HG03558 (cell line): ENCODE results near the gene SERHL2.
"Not testable (repeated sequence)": the region's sequence is repeated elsewhere in the genome, so short reads cannot be mapped to it uniquely, and the experiment has no call there.

Experiments
- ATAC-seq: cut with Tn5 transposase; IDR thresholded peaks from one replicate; pipeline ENCODE4 v1.9.1; 2021; ENCODE audit warnings: moderate number of reproducible peaks; ENCODE audit not compliant: unreplicated experiment; ENCODE audit errors: extremely low read depth

The SERHL2 gene, protein sequence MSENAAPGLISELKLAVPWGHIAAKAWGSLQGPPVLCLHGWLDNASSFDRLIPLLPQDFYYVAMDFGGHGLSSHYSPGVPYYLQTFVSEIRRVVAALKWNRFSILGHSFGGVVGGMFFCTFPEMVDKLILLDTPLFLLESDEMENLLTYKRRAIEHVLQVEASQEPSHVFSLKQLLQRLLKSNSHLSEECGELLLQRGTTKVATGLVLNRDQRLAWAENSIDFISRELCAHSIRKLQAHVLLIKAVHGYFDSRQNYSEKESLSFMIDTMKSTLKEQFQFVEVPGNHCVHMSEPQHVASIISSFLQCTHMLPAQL

DNA sequence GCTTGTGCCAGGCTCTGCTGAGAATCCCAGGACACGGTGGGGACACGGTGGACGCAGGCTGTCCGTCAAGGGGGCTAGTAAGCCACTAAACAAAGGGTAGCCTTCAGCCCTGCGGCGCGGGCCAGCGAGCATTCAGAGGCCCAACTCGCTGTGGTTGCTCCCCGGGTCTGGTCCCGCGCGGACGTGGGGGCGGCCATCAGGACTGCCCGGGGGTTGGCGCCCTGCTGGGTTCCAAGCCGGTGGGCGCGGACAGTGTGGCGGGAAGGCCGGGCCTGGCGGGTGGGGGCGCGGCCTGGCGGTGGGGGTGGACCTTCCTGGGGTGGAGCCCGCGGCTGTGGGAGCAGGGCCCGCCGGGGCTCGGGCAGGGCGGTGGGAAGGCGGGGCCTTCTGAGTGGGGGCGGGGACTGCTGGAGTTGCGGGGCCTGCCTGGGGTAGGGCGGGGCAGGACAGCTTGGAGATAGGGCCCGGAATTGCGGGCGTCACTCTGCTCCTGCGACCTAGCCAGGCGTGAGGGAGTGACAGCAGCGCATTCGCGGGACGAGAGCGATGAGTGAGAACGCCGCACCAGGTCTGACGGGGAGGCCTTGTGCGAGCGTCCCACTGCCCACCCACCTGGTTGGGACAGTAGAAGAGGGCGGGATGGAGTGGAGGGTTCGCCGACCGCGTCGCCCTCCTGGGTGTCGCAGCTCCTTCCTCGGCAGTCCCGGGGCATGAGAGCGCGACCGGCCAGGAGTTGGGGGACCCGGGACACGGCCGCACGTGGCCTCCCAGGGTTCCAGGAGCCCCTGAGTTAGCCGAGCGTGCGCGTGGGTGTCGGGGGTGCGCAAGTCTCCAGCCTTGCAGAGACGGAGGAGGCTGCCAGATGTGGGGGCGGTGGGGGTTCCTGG, at the start of gene SERHL2:
Gene SERHL2, plus strand, starts transcription at position 482 of the 887 bp plus-strand sequence. Its CDS starts 65 bp downstream, at position 547.
- ATAC-seq = no peak

- not testable (repeated sequence) for ATAC-seq
Measured at GRCh38 chr22:42508327-42508974, 45.3 kb upstream of the SERHL2 start.

DNA sequence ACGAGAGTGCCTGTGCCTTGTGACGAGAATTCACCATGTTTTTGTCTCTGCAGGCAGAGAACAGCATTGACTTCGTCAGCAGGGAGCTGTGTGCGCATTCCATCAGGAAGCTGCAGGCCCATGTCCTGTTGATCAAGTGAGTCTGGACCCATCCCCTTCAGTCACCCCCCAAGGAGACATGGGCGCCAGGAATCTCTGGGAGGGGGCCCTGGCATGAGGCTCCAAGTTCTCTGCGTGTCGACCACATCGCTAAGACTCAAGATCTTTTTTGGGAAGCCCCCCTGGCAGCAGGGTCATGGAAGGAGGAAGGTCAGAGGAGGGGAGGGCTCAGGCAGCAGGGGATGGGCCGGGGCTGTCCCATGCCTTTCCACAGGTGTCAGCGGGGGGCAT, 44.8 kb upstream of the SERHL2 start:
- not testable (repeated sequence) for ATAC-seq

GRCh38 chr22:42509548-42509947, 44.2 kb upstream of the SERHL2 start:
- ATAC-seq = no peak

- no peak for ATAC-seq
Measured at GRCh38 chr22:42511401-42511891, 42.3 kb upstream of the SERHL2 start.

GRCh38 chr22:42512273-42512990, 41.3 kb upstream of the SERHL2 start:
- not testable (repeated sequence) for ATAC-seq

GRCh38 chr22:42514331-42514730, 39.4 kb upstream of the SERHL2 start:
- not testable (repeated sequence) for ATAC-seq

DNA sequence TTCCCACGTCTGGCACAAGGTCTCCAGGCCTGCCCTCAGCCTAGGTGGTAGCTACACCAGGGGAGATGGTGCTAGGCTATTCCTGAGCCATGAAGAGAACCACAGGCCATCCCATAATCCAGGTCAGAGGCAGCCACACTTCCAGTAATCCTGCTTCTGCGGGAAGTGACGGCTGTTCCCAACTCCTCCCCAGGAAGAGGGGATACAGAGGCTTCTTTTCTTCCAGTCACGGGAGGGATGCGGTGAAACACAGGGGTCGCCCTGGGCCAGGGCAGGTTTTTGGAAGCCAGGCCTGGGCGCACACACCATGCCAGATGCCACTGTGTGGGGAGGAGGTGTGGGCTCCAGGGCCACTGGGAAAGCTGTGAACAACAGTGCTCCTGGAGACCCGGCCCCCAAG, 38.5 kb upstream of the SERHL2 start:
- ATAC-seq = not testable (repeated sequence)

GRCh38 chr22:42515896-42516295, 37.9 kb upstream of the SERHL2 start:
- ATAC-seq = no peak

DNA sequence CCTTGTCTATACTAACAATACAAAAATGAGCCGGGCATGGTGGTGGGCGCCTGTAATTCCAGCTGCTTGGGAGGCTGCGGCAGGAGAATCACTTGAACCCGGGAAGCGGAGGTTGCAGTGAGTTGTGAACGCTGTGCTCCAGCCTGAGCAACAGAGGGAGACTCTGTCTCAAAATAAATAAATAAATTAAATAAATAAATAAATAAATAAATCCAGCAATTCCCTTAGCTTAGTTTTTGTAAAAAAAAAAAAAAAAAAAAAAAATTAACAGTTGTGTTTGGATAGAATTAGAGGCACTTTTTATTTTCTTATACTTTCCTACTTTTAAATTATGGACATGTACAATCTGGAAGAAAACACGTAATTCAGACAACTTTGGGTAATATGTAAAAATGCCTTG, 36.7 kb upstream of the SERHL2 start:
- not testable (repeated sequence) for ATAC-seq

GRCh38 chr22:42518638-42519524, 34.9 kb upstream of the SERHL2 start:
- not testable (repeated sequence) for ATAC-seq

- ATAC-seq = no peak
Measured at GRCh38 chr22:42519525-42520401, 34.0 kb upstream of the SERHL2 start, which contains the start of gene RRP7A. TSS of gene RRP7A (minus strand) at chr22:42519796. CDS start at chr22:42519786, 10 bp downstream.

- ATAC-seq = no peak
Measured at GRCh38 chr22:42521228-42521546, 32.6 kb upstream of the SERHL2 start.

- ATAC-seq = no peak
Measured at GRCh38 chr22:42522546-42522945, 31.2 kb upstream of the SERHL2 start.

DNA sequence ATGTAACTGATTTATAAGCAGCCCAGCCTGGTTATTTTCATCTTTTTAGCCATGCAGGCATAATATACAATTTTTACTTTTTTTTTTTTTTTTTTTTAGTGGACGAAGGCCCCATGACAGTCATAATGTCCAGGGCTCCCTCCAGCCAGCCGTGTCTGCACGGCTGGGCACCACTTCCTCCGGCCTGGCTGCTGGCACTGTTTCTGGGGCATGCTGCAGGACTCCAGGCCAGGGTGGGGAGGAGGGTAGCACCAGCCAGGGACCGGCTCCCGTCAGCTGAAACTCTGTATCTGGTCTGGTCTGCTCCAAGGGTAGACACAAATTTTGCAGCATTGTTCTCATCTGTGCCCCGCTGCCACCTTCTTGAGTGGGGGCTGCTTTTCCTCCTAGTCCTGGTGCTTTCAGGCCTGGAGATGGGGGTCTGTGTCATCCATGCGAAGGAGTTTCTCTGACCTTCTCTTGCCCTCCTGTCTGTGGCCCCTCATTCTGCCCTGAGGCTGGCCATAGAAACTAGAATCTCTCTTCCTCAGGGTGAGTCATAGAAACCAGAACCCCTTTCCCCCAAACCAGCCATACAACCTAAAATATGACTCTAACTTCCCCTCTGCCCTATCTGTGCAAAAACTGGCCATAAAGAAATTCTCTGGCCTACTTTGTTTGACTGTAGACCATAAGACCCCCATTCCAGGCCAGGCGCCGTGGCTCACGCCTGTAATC, 25.0 kb upstream of the SERHL2 start:
- no peak for ATAC-seq

DNA sequence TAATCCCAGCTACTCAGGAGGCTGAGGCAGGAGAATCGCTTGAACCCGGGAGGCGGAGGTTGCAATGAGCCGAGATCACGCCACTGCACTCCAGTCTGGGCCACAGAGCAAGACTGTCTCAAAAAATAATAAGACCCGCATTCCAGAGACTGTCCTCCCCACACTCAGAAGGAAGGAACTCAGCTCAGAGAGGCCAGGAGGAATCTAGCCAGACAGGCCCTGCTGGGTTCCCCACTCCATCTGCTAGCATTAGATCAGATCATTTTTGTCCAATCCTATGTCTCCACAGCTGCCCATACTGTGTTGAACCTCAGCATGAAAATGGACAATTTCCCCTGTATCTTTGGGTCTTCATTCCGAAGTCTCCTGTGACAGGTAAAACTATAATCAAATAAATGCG, 24.3 kb upstream of the SERHL2 start:
- ATAC-seq = not testable (repeated sequence)

GRCh38 chr22:42531401-42532084, 22.2 kb upstream of the SERHL2 start:
- ATAC-seq = not testable (repeated sequence)
